GM08714 (cell line): Measurements from ENCODE around the gene RSPRY1.
"Not testable (repeated sequence)": the region's sequence is repeated elsewhere in the genome, so short reads cannot be mapped to it uniquely, and the experiment has no call there.

Experiments
- H3K4me3 ChIP-seq: fragments of 200-500 bp; sonication (Bioruptor generic); 2 replicates; pipeline ENCODE4 v1.5.1; 2014; ENCODE audit warnings: mild to moderate bottlenecking, low read length, inconsistent platforms
- ZNF274 ChIP-seq: IDR thresholded peaks from 2 replicates; pipeline ENCODE4 v1.6.1; 2012; ENCODE audit warnings: mild to moderate bottlenecking, low read depth, low read length

Gene RSPRY1

GRCh38 chr16:57188711-57189002 lies 2.5 kb downstream of the RSPRY1 start:
- TF ChIP-seq ZNF274: no peak
- H3K4me3 ChIP-seq: no peak overlapping the region; the same call in 1 of the 2 replicates

GRCh38 chr16:57189527-57189926 lies 3.4 kb downstream of the RSPRY1 start:
- H3K4me3 ChIP-seq: not testable (repeated sequence)

GRCh38 chr16:57190136-57190535 lies 4.0 kb downstream of the RSPRY1 start:
- H3K4me3 ChIP-seq: no peak overlapping the region
- no peak for TF ChIP-seq ZNF274

GRCh38 chr16:57191056-57191571 lies 5.0 kb downstream of the RSPRY1 start:
- no peak for TF ChIP-seq ZNF274
- H3K4me3 ChIP-seq: no peak overlapping the region

- TF ChIP-seq ZNF274: no peak
- H3K4me3 ChIP-seq: no peak overlapping the region
Observed at GRCh38 chr16:57192146-57192545, 6.0 kb downstream of the RSPRY1 start.

- TF ChIP-seq ZNF274: no peak
- no peak overlapping the region for H3K4me3 ChIP-seq
Observed at GRCh38 chr16:57192720-57193486, 6.8 kb downstream of the RSPRY1 start.

GRCh38 chr16:57194512-57194911 lies 8.4 kb downstream of the RSPRY1 start:
- H3K4me3 ChIP-seq: no peak overlapping the region
- no peak for TF ChIP-seq ZNF274

- H3K4me3 ChIP-seq: no peak overlapping the region
- TF ChIP-seq ZNF274: no peak
Observed at GRCh38 chr16:57196286-57196685, 10.2 kb downstream of the RSPRY1 start.

GRCh38 chr16:57196753-57197152 lies 10.6 kb downstream of the RSPRY1 start:
- TF ChIP-seq ZNF274: no peak
- H3K4me3 ChIP-seq: no peak overlapping the region

- not testable (repeated sequence) for H3K4me3 ChIP-seq
Observed at GRCh38 chr16:57200321-57200720, 14.2 kb downstream of the RSPRY1 start.

GRCh38 chr16:57200926-57201325 lies 14.8 kb downstream of the RSPRY1 start:
- H3K4me3 ChIP-seq: not testable (repeated sequence)

GRCh38 chr16:57202095-57202886 lies 16.2 kb downstream of the RSPRY1 start:
- no peak for TF ChIP-seq ZNF274
- H3K4me3 ChIP-seq: no peak overlapping the region

GRCh38 chr16:57203451-57203850 lies 17.3 kb downstream of the RSPRY1 start:
- H3K4me3 ChIP-seq: no peak overlapping the region
- no peak for TF ChIP-seq ZNF274

GRCh38 chr16:57204675-57205074 lies 18.5 kb downstream of the RSPRY1 start:
- no peak for TF ChIP-seq ZNF274
- no peak overlapping the region for H3K4me3 ChIP-seq

- TF ChIP-seq ZNF274: no peak
- H3K4me3 ChIP-seq: no peak overlapping the region
Observed at GRCh38 chr16:57208926-57209325, 22.8 kb downstream of the RSPRY1 start.
